C4-2B (cell line): ENCODE results near the gene COL19A1.

Experiments
- CTCF ChIP-seq: fragments of 450-650 bp; conservative IDR thresholded peaks from 2 replicates; pipeline ENCODE4 v1.5.1; 2017; ENCODE audit warnings: mild to moderate bottlenecking
- ZFX ChIP-seq: fragments of 450-650 bp; IDR thresholded peaks from 2 replicates; pipeline ENCODE4 v1.6.1; 2017

- no peak for TF ChIP-seq CTCF
- no peak for TF ChIP-seq ZFX
Measured at GRCh38 chr6:70157086-70157485, 290.7 kb downstream of the COL19A1 start.
